Adrenal gland (tissue), 12 donors: ENCODE data around the gene C1orf122. TPM values are rescaled to one million over a fixed set of nuclear protein-coding genes. Genes with fewer than 3 reads are reported as not detected.
"Not testable (repeated sequence)": the region's sequence is repeated elsewhere in the genome, so short reads cannot be mapped to it uniquely, and the experiment has no call there.

Source experiments
- DNase-seq, 7 donors: peaks; one replicate each; pipeline ENCODE4 v3.0.0-alpha.2; 2019 to 2020
- H3K27ac ChIP-seq, 5 donors: fragments of 200-600 bp; sonication (generic) in 4 of 5; 1 replicate in 3 of 5; 2 replicates in 2 of 5; pipeline versions ENCODE4 v1.5.1 to v1.8.0; 2016 to 2020; ENCODE audit warnings: mild to moderate bottlenecking in 1 of 5
- H3K27me3 ChIP-seq: fragments of 200-600 bp; 2 replicates; pipeline ENCODE4 v1.8.0; 2021
- H3K36me3 ChIP-seq, 2 donors: fragments of 200-600 bp; replicated peaks in 1 of 2; 1 replicate in 1 of 2; 2 replicates in 1 of 2; pipeline versions ENCODE4 v1.5.1 to v1.8.0; 2018 to 2022
- H3K4me1 ChIP-seq, 2 donors: fragments of 200-600 bp; replicated peaks in 1 of 2; 1 replicate in 1 of 2; 2 replicates in 1 of 2; pipeline versions ENCODE4 v1.5.1 to v1.8.0; 2018 to 2021
- H3K4me3 ChIP-seq, 4 donors: fragments of 200-600 bp; sonication (generic) in 3 of 4; one replicate each; pipeline ENCODE4 v1.5.1; 2016 to 2018
- H3K9me3 ChIP-seq, 3 donors: fragments of 200-600 bp; sonication (generic) in 1 of 3; replicated peaks in 1 of 3; 1 replicate in 2 of 3; 2 replicates in 1 of 3; pipeline versions ENCODE4 v1.5.1 to v1.8.0; 2016 to 2021
- POLR2A ChIP-seq, 2 donors: fragments of 450-650 bp; IDR thresholded peaks; one replicate each; pipeline ENCODE4 v1.6.1; 2017; ENCODE audit warnings: antibody characterized with exemption in 2 of 2, mild to moderate bottlenecking in 2 of 2, moderate library complexity in 1 of 2
- WGBS, 4 donors: extraction: QIAGEN DNeasy Blood & Tissue Kit in 2 of 4; methylation state at CpG; one replicate each; pipeline versions ENCODE4 v1.1.5 to v1.1.7; 2013 to 2017; 5-methylcytosine and 5-hydroxymethylcytosine counted together
- intact Hi-C, 2 donors: fragments of 100-400 bp; cut with DNase I; formaldehyde crosslinking; loops; one replicate each; pipeline versions ENCODE4 v1.14.1 to v1.15.0; 2022 to 2023
- polyA plus RNA-seq, 3 donors: library from polyadenylated mRNA; stranded (reverse); fragments of 200-250 nt in 2 of 3; fragments of 350-450 nt in 1 of 3; fragmentation: Illumina TruSeq in 1 of 3; extraction: RNeasy Lipid Tissue Mini Kit (QIAGEN cat#74804) in 1 of 3; gene quantifications; one replicate each; pipeline ENCODE4 v1.2.3, GENCODE V29; 2013 to 2014
- total RNA-seq, 9 donors: library from RNA; depleted of rRNA in 4 of 9; stranded (reverse); fragments of >200 nt in 4 of 9; fragments of 120-200 nt in 1 of 9; fragmentation: NEBNext Ultra II Directional in 1 of 9; extraction: Animal tissue kit (Norgen Biotek cat#: 25700) in 1 of 9; gene quantifications; one replicate each; pipeline versions ENCODE4 v1.1.0 to v1.2.4, GENCODE V29; 2013 to 2023
- TF ChIP-seq, protein P1 (sequence below), 6 experiments: fragments of 450-650 bp in 4 of 6; fragments of 200-600 bp in 2 of 6; sonication (generic) in 1 of 6; IDR thresholded peaks; 1 replicate in 5 of 6; 2 replicates in 1 of 6; pipeline versions ENCODE4 v1.5.1 to v1.8.0; 2016 to 2021; ENCODE audit warnings: antibody characterized with exemption in 6 of 6, mild to moderate bottlenecking in 2 of 6, moderate library complexity in 1 of 6
- donor health status: healthy with polysubstance abuse.
- donor health status: Bipolar disorder and iron deficiency.
- donor health status: DM: yes; HTN: yes; CAD: no.
- donor health status: DM: no; HTN: no; CAD: no.
- donor health status: DM: no; HTN: no; CAD: no.
- donor health status: DM: yes; HTN: yes; CAD: no.

C1orf122 gene
- total and polyA plus RNA-seq, 12 donors, result 21.0 to 173 (median 84.7) TPM

DNA sequence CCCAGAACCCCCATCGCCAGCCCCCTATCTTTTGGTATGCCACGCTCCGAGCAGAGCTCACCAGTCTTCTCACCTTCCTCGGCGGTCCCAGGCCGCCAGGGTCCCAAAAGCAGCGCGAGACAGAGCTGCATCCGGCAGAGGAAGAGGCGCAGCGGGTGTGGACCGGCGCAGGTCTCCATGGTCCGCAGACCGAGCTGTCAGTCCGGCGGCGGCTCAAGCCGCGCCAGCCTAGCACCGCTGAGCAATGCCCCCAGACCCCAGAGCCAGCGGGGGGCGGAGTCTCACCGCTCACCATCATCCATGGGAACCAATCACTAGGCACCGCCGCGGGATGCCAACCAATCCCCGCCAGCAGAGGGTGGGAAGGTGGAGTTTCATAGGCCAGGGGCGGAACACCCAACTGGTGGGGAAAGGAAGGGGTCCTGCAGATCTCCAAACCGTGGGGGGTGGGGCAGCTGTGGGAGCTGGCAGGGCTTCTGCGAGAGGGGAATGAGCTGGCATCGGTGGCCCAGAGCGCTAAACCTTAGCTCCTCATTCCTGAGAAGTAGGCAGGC is 42.6 kb upstream of the C1orf122 start, which contains the start of gene EPHA10:
EPHA10 (minus strand) TSS at position 233 of the 554 bp plus-strand sequence; CDS start at position 179, 54 bp downstream.
- TF ChIP-seq POLR2A (IDR thresholded peaks at IDR 0.05), result no peak
- TF ChIP-seq, protein P1, sequence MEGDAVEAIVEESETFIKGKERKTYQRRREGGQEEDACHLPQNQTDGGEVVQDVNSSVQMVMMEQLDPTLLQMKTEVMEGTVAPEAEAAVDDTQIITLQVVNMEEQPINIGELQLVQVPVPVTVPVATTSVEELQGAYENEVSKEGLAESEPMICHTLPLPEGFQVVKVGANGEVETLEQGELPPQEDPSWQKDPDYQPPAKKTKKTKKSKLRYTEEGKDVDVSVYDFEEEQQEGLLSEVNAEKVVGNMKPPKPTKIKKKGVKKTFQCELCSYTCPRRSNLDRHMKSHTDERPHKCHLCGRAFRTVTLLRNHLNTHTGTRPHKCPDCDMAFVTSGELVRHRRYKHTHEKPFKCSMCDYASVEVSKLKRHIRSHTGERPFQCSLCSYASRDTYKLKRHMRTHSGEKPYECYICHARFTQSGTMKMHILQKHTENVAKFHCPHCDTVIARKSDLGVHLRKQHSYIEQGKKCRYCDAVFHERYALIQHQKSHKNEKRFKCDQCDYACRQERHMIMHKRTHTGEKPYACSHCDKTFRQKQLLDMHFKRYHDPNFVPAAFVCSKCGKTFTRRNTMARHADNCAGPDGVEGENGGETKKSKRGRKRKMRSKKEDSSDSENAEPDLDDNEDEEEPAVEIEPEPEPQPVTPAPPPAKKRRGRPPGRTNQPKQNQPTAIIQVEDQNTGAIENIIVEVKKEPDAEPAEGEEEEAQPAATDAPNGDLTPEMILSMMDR (IDR thresholded peaks at IDR 0.05), result no peak
- H3K27ac ChIP-seq, result no peak within 1 kb of the TSS
- DNase-seq, result no peak
- no peak within 1 kb of the TSS for H3K4me3 ChIP-seq
- intact Hi-C loops, result no loop called here
- no peaks in the 10 kb centered on the region for H3K36me3 ChIP-seq
- WGBS, 4 donors, result 3 to 10% (median 6%) methylated on average over 9 to 33 of the region's 33 CpGs
- H3K9me3 ChIP-seq, result no peaks in the 10 kb centered on the region
- peaks cover 53% of the 10 kb centered on the region for H3K27me3 ChIP-seq
- no peaks in the 10 kb centered on the region for H3K4me1 ChIP-seq

DNA sequence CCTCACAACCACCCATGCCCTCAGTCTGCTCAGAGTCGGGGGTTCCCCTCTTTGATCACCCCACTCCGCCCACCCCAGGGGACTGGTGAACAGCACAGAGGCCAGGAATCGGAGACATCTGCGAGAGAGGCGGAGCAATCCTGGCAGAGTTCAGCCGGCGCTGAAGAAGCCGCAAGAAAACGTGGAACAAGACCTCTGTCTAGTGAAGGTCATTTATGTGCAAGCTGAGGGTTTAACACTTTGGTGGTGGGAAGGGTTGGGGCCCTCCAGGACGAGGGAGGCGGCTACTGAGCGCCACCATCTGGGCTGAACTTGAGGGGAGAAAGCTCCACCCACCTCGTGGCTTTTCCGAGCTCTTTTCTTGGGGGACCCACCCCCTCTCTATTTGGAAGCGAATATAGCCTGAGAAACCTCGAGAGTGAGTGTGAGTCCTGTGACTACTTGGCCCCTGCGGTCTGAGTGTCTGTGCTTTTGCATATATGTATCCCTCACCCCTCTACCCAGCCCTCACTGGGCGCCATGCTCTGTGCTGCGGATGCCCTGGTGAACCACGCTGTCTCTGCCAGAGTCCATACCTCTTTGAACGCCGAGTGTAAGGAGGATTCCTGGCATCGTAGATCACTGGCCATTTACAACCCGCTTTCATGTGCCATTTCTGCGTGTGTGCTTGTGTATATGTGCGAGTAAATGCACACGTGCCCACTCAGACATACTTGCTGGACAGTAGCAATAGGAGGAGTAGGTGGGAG is 41.5 kb upstream of the C1orf122 start:
- DNase-seq, result no peak
- peaks cover 53% of the 10 kb centered on the region for H3K27me3 ChIP-seq
- intact Hi-C loops, result no loop called here
- H3K36me3 ChIP-seq, result no peaks in the 10 kb centered on the region
- no peaks in the 10 kb centered on the region for H3K9me3 ChIP-seq
- H3K4me1 ChIP-seq, result no peaks in the 10 kb centered on the region
- WGBS, 4 donors, result 2 to 11% (median 5%) methylated on average over 4 to 27 of the region's 27 CpGs
- no peak overlapping the region for H3K4me3 ChIP-seq
- TF ChIP-seq, protein P1 (IDR thresholded peaks at IDR 0.05), result no peak
- no peak for TF ChIP-seq POLR2A (IDR thresholded peaks at IDR 0.05)
- no peak overlapping the region for H3K27ac ChIP-seq

DNA sequence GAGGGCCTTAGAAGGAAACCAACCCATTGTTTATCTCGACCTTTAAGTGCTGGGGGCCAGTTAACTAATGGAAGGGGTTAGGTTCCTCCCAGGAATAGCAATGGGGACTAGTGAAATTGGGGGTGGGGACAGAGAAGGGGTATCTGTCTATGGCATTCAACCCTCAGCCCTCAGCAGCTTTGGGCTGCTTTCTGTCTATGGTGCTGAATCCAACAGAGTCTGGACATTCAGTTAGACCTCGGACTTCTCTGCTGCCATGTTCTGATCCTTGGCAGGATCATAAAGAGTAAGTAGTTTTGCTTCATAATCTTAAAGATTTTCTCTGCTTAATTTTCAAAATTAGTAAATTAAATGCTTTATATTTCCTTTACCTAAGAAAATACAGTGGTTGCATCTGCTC is 40.1 kb upstream of the C1orf122 start:
- H3K4me3 ChIP-seq, result no peak overlapping the region
- no peaks in the 10 kb centered on the region for H3K4me1 ChIP-seq
- H3K27me3 ChIP-seq, result peaks cover 41% of the 10 kb centered on the region
- intact Hi-C loops, result no loop called here
- 0 to 31% (median 30%) methylated on average over 2 of the region's 2 CpGs for WGBS, 4 donors
- DNase-seq, result no peak
- no peaks in the 10 kb centered on the region for H3K9me3 ChIP-seq
- TF ChIP-seq, protein P1 (IDR thresholded peaks at IDR 0.05), result no peak
- no peak for TF ChIP-seq POLR2A (IDR thresholded peaks at IDR 0.05)
- no peaks in the 10 kb centered on the region for H3K36me3 ChIP-seq
- H3K27ac ChIP-seq, result no peak overlapping the region

DNA sequence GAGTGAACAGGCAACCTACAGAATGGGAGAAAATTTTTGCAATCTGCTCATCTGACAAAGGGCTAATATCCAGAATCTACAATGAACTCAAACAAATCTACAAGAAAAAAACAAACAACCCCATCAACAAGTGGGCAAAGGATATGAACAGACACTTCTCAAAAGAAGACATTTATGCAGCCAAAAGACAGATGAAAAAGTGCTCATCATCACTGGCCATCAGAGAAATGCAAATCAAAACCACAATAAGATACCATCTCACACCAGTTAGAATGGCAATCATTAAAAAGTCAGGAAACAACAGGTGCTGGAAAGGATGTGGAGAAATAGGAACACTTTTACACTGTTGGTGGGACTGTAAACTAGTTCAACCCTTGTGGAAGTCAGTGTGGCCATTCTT is 36.1 kb upstream of the C1orf122 start:
- H3K9me3 ChIP-seq, H3K27me3 ChIP-seq, H3K36me3 ChIP-seq, DNase-seq, H3K27ac ChIP-seq, intact Hi-C loops, H3K4me3 ChIP-seq, H3K4me1 ChIP-seq: not testable (repeated sequence)
